Measurements from ENCODE around the gene DDR2.
"Not testable (repeated sequence)": the region's sequence is repeated elsewhere in the genome, so short reads cannot be mapped to it uniquely, and the experiment has no call there.

DDR2 gene

GRCh38 chr1:162632217-162632666, at the start of gene DDR2:
DDR2 (plus strand) TSS chr1:162632464; CDS start chr1:162719064, 86,600 bp downstream.
- DNase-seq (ENCODE audit: extremely low spot score, insufficient read length, low read depth) (no peak), FAIRE-seq (no peak)

GRCh38 chr1:162582901-162583300, 49.4 kb upstream of the DDR2 start:
- not testable (repeated sequence) for FAIRE-seq

GRCh38 chr1:162585101-162585500, 47.2 kb upstream of the DDR2 start:
- DNase-seq (ENCODE audit: extremely low spot score, insufficient read length, low read depth); FAIRE-seq: not testable (repeated sequence)

More at GRCh38 chr1:162582901-162583300, 49.4 kb upstream of the DDR2 start:
- DNase-seq (ENCODE audit: extremely low spot score, insufficient read length, low read depth), result not testable (repeated sequence)

GRCh38 chr1:162587347-162587746, 44.9 kb upstream of the DDR2 start:
- FAIRE-seq, result no peak

GRCh38 chr1:162587761-162588260, 44.5 kb upstream of the DDR2 start:
- no peak for FAIRE-seq
- no peak for DNase-seq (ENCODE audit: extremely low spot score, insufficient read length, low read depth)

More at GRCh38 chr1:162587347-162587746, 44.9 kb upstream of the DDR2 start:
- DNase-seq (ENCODE audit: extremely low spot score, insufficient read length, low read depth), result no peak

- FAIRE-seq, result no peak
- no peak for DNase-seq (ENCODE audit: extremely low spot score, insufficient read length, low read depth)
Observed at GRCh38 chr1:162590101-162590500, 42.2 kb upstream of the DDR2 start.

- DNase-seq (ENCODE audit: extremely low spot score, insufficient read length, low read depth), result no peak
- no peak for FAIRE-seq
Observed at GRCh38 chr1:162590686-162591085, 41.6 kb upstream of the DDR2 start.

GRCh38 chr1:162596514-162597170, 35.6 kb upstream of the DDR2 start:
- FAIRE-seq (no peak), DNase-seq (ENCODE audit: extremely low spot score, insufficient read length, low read depth) (no peak)

GRCh38 chr1:162599451-162599850, 32.8 kb upstream of the DDR2 start:
- FAIRE-seq (no peak), DNase-seq (ENCODE audit: extremely low spot score, insufficient read length, low read depth) (no peak)

- DNase-seq (ENCODE audit: extremely low spot score, insufficient read length, low read depth); FAIRE-seq: not testable (repeated sequence)
Observed at GRCh38 chr1:162603117-162603516, 29.1 kb upstream of the DDR2 start.

GRCh38 chr1:162605225-162605927, 26.9 kb upstream of the DDR2 start:
- DNase-seq (ENCODE audit: extremely low spot score, insufficient read length, low read depth), result no peak
- FAIRE-seq, result no peak

GRCh38 chr1:162609306-162609705, 23.0 kb upstream of the DDR2 start:
- DNase-seq (ENCODE audit: extremely low spot score, insufficient read length, low read depth), result no peak
- no peak for FAIRE-seq

GRCh38 chr1:162612606-162613400, 19.5 kb upstream of the DDR2 start:
- no peak for FAIRE-seq
- DNase-seq (ENCODE audit: extremely low spot score, insufficient read length, low read depth), result no peak

GRCh38 chr1:162616848-162617247, 15.4 kb upstream of the DDR2 start:
- FAIRE-seq (no peak), DNase-seq (ENCODE audit: extremely low spot score, insufficient read length, low read depth) (no peak)

- no peak for FAIRE-seq
- DNase-seq (ENCODE audit: extremely low spot score, insufficient read length, low read depth), result no peak
Observed at GRCh38 chr1:162617513-162617912, 14.8 kb upstream of the DDR2 start.

- no peak for DNase-seq (ENCODE audit: extremely low spot score, insufficient read length, low read depth)
- FAIRE-seq, result no peak
Observed at GRCh38 chr1:162619076-162619475, 13.2 kb upstream of the DDR2 start.

GRCh38 chr1:162621256-162621655, 11.0 kb upstream of the DDR2 start:
- FAIRE-seq, result no peak
- DNase-seq (ENCODE audit: extremely low spot score, insufficient read length, low read depth), result no peak

GRCh38 chr1:162625679-162626078, 6.6 kb upstream of the DDR2 start:
- FAIRE-seq (no peak), DNase-seq (ENCODE audit: extremely low spot score, insufficient read length, low read depth) (no peak)

GRCh38 chr1:162626094-162626493, 6.2 kb upstream of the DDR2 start:
- DNase-seq (ENCODE audit: extremely low spot score, insufficient read length, low read depth), result no peak
- FAIRE-seq, result no peak

- no peak for DNase-seq (ENCODE audit: extremely low spot score, insufficient read length, low read depth)
- no peak for FAIRE-seq
Observed at GRCh38 chr1:162626761-162627160, 5.5 kb upstream of the DDR2 start.
